Measurements from ENCODE around the gene PPIL4.

DNA sequence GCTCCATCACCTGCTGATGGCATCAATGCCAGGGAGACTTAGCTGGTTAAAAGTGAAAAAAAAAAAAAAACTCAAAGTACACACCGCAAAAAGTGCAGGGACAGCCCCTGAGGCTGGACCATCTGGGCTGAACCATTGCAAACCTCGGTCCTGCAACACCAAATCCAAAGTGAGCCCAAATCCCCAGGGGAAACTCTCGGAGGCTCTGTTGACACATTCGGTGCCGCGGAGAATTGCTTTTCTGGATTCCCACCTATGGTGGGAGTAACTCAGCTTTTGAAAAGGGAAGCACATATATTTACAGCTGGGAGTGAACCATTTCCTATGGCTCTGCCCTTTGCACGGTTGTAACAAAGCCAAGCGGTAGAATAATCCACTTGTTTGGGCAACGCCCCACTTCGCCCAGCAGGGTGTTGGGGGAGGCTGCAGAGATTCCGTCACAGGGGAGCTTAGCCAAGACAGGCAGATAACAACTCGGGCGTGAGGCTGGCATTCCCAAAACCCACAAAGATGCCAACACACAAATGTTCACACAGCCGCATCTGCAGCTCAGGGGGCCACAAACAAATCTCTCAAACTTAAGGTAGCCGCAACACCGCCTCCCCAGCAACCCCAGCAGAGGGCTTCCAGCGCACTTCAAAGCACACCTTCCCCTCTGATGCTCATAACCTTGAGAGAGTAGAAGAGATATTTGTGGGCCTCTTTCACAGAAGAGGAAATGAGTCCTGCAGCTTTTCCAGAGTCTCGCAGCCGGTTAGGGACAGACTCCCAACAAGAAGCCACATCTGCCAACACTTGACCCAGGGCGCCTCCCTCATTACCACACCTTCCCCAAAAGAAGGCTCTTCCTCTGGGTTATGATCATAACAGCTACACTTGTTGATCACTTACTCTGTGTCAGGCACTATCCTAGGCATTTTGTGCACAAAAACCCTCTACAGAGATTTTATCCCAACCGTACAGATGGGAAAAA is 72.5 kb downstream of the PPIL4 start:
- TF ChIP-seq CTCF (IDR thresholded peaks at IDR 0.05; ENCODE audit: low read length): no peak
- no peak for TF ChIP-seq EZH2 (optimal IDR thresholded peaks at IDR 0.05; ENCODE audit: low read depth, low read length)

Data from MM.1S (cell line).